GM10266 (cell line): ENCODE measurements around the gene CPM.
"Not testable (repeated sequence)": the region's sequence is repeated elsewhere in the genome, so short reads cannot be mapped to it uniquely, and the experiment has no call there.

Source experiments
- DNase-seq: peaks from one replicate; pipeline ENCODE4 v3.0.0; 2012; ENCODE audit errors: extremely low spot score
- TF ChIP-seq, protein P1 (sequence below): IDR thresholded peaks from 2 replicates; pipeline ENCODE4 v1.5.1; 2012; ENCODE audit warnings: mild to moderate bottlenecking, low read depth; ENCODE audit not compliant: control insufficient read depth, insufficient read depth; ENCODE audit errors: missing control alignments

CPM gene

DNA sequence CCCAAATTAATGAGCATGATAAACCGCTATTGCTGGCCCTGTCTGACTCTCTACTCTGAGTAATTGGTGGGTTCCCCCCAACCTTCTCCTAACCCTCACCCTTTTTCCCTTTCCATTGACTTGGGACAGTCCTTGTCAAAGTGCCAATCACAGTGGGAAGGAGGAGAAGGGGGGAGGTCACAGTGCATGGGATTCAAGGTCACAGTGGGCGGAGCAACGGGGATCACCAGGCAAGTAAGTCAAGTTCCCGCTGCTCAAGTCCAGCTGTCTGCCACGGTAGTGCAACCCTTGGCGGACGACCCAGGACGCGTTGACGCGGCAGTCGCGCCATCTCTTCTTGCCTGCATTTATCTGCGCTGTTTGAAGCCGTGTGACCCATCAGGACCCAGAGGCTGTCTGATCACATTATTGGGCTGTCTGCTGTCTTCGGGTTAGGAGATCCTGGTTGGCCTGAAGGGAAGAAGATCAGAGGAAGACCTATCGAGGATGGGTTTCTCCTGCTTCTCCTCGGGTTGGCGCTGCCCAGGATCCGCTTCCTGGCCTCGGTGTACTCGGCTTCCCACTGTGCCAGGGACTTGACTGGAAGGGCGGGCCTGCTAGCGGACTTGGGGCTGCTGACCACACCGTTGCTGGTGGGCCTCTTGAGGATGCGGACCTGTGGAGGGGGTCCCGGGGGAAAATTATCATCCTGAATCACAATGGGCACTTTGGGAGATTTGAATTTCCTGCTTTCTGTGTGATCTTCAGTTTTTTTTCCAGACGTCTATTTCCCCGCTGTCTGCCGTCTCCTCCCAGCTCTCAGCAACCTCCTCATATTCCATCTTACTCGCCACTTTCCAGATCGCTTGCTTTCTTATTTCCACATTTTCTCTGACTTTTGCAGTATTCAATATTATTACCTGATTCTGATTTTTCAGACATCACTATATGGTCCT, 128.0 kb downstream of the CPM start:
- DNase-seq, result no peak
- TF ChIP-seq, protein P1, sequence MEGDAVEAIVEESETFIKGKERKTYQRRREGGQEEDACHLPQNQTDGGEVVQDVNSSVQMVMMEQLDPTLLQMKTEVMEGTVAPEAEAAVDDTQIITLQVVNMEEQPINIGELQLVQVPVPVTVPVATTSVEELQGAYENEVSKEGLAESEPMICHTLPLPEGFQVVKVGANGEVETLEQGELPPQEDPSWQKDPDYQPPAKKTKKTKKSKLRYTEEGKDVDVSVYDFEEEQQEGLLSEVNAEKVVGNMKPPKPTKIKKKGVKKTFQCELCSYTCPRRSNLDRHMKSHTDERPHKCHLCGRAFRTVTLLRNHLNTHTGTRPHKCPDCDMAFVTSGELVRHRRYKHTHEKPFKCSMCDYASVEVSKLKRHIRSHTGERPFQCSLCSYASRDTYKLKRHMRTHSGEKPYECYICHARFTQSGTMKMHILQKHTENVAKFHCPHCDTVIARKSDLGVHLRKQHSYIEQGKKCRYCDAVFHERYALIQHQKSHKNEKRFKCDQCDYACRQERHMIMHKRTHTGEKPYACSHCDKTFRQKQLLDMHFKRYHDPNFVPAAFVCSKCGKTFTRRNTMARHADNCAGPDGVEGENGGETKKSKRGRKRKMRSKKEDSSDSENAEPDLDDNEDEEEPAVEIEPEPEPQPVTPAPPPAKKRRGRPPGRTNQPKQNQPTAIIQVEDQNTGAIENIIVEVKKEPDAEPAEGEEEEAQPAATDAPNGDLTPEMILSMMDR, result no peak

DNA sequence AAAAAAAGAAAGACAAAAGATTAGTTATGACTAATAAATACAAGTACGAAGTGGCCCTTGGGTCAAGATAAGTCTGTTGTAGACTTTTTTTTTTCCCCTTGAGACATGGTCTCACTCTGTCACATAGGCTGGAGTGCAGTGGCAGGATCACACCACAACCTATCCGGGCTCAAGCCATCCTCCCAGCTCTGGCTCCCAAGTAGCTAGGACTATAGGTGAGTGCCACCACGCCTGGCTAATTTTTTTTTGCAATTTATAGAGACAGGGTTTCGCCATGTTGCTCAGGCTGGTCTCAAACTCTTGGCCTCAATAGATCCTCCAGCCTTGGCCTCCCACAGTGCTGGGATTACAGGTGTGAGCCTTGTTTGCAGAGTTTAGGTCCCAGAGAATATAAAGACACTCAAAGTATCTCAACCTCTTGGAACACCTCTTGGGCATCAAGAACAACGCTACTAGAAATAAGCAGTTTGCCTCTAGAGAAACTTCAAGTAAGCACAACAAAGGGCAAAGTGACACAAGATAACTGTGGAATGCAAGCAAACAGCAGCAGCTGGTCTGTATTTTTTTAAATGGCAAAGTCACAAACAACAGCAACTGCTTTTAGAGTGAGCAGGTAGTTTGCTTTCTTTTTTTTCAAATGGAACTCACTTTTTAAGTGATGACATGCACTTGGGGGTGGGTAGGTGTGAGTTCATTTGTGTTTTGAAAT, 128.9 kb downstream of the CPM start:
- TF ChIP-seq, protein P1, result no peak
- DNase-seq, result no peak

DNA sequence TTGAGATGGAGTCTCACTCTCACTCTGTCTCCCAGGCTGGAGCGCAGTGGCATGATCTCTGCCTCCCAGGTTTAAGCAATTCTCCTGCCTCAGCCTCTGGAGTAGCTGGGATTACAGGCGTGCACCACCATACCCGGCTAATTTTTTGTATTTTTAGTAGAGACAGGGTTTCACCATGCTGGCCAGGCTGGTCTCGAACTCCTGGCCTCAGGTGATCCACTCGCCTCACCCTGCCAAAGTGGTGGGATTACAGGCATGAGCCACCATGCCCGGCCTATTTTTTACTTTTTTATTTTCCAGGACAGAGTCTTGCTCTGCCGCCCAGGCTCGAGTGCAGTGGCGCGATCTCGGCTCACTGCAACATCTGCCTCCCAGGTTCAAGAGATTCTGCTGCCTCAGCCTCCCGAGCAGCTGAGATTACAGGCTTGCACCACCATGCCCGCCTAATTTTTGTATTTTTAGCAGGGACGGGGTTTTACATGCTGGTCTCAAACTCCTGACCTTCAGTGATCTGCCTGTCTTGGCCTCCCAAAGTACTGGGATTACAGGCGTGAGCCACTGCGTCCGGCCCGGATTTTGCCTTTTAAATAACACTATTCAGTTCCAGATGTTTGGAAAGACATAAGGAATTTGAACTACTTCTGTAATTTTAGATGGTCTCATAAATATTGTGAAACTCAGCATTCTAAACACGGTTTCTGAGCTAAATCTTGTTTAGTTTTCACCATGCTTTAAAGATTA, 129.9 kb downstream of the CPM start:
- DNase-seq, result not testable (repeated sequence)

- DNase-seq, result not testable (repeated sequence)
These were observed 130.6 kb downstream of the CPM start for GRCh38 chr12:68802372-68802745.
